PC-3 (cell line): ENCODE results near the gene CNTNAP5. TPM values are rescaled to one million over a fixed set of nuclear protein-coding genes. Genes with fewer than 3 reads are reported as not detected.

ENCODE experiments used
- ATAC-seq: fragments of 200-7000 bp; cut with Tn5 transposase; 2 replicates; pipeline ENCODE4 v1.9.1; 2020; ENCODE audit warnings: mild to moderate bottlenecking, moderate library complexity
- BruUV-seq: library from RNA; stranded (reverse); fragments of 400-500 nt; replicated peaks from 2 replicates; lab custom pipeline; 2021; lab: Mats Ljungman, UMichigan
- CTCF ChIA-PET: fragments of 300-600 bp; sonication (Branson Sonifier 250); formaldehyde crosslinking; loops from one replicate; lab custom pipeline; 2022; ENCODE audit warnings: antibody characterized with exemption; lab: Charles Lee
- POLR2A ChIA-PET: fragments of 300-600 bp; sonication (Branson Sonifier 250); formaldehyde crosslinking; loops from one replicate; lab custom pipeline; 2022; ENCODE audit warnings: antibody characterized with exemption; ENCODE audit not compliant: unreplicated experiment; lab: Charles Lee
- DNase-seq: peaks from one replicate; pipeline ENCODE4 v3.0.0-alpha.2; 2015
- H2AFZ ChIP-seq: fragments of 300-600 bp; sonication (generic); 2 replicates; pipeline ENCODE4 v1.6.0; 2016; ENCODE audit warnings: antibody characterized with exemption, low read length
- H3F3A ChIP-seq: fragments of 300-600 bp; sonication (generic); one replicate; pipeline ENCODE4 v1.6.0; 2017; ENCODE audit warnings: antibody characterized with exemption, low read length, control low read depth, mild to moderate bottlenecking; ENCODE audit not compliant: unreplicated experiment
- H3K27ac ChIP-seq: fragments of 300-600 bp; sonication (generic); 2 replicates; pipeline ENCODE4 v1.5.1; 2016; ENCODE audit warnings: mild to moderate bottlenecking, low read length
- H3K27me3 ChIP-seq: fragments of 300-600 bp; sonication (generic); 2 replicates; pipeline ENCODE4 v1.6.1; 2016; ENCODE audit warnings: low read length, mixed read lengths
- H3K36me3 ChIP-seq: fragments of 300-600 bp; sonication (generic); 2 replicates; pipeline ENCODE4 v1.6.1; 2016; ENCODE audit warnings: low read depth, mixed run types, low read length, mixed read lengths
- H3K4me1 ChIP-seq: fragments of 300-600 bp; sonication (generic); 2 replicates; pipeline ENCODE4 v1.5.1; 2016; ENCODE audit warnings: low read length; ENCODE audit not compliant: insufficient read depth
- H3K4me2 ChIP-seq: fragments of 300-600 bp; sonication (generic); 2 replicates; pipeline ENCODE4 v1.6.0; 2016; ENCODE audit warnings: low read length
- H3K4me3 ChIP-seq: fragments of 300-600 bp; sonication (generic); 2 replicates; pipeline ENCODE4 v1.5.1; 2016; ENCODE audit warnings: mild to moderate bottlenecking, low read length, mixed read lengths
- H3K79me2 ChIP-seq: fragments of 300-600 bp; sonication (generic); 2 replicates; pipeline ENCODE4 v1.6.1; 2017; ENCODE audit warnings: low read length, mixed read lengths
- H3K9ac ChIP-seq: fragments of 300-600 bp; sonication (generic); 2 replicates; pipeline ENCODE4 v1.6.0; 2016; ENCODE audit warnings: mild to moderate bottlenecking, low read length
- H3K9me2 ChIP-seq: fragments of 300-600 bp; sonication (generic); replicated peaks from 2 replicates; pipeline ENCODE4 v1.6.1; 2016; ENCODE audit warnings: mixed run types, low read length, mixed read lengths
- H3K9me3 ChIP-seq: fragments of 300-600 bp; sonication (generic); 2 replicates; pipeline ENCODE4 v1.6.1; 2016; ENCODE audit warnings: low read length, mixed read lengths
- H4K20me1 ChIP-seq: fragments of 300-600 bp; sonication (generic); 2 replicates; pipeline ENCODE4 v1.6.1; 2016; ENCODE audit warnings: low read length, mixed read lengths
- CTCF ChIP-seq: fragments of 300-600 bp; sonication (generic); conservative IDR thresholded peaks from 2 replicates; pipeline ENCODE4 v1.5.1; 2017; ENCODE audit warnings: antibody characterized with exemption, low read depth, mild to moderate bottlenecking, low read length
- EZH2 ChIP-seq: fragments of 300-600 bp; sonication (generic); IDR thresholded peaks from one replicate; pipeline ENCODE4 v1.6.1; 2017; ENCODE audit warnings: antibody characterized with exemption, mild to moderate bottlenecking, low read length; ENCODE audit not compliant: unreplicated experiment
- EZH2phosphoT487 ChIP-seq: fragments of 300-600 bp; sonication (generic); IDR thresholded peaks from 2 replicates; pipeline ENCODE4 v1.6.1; 2018; ENCODE audit warnings: mild to moderate bottlenecking, antibody characterized with exemption, low read length, borderline replicate concordance
- intact Hi-C: fragments of 100-400 bp; cut with micrococcal nuclease; formaldehyde crosslinking; loops from 2 replicates; pipeline ENCODE4 v1.9.0; 2023
- total RNA-seq: library from RNA; depleted of rRNA; stranded (reverse); fragments of >200 nt; gene quantifications from 2 replicates; pipeline ENCODE4 v1.2.3, GENCODE V29; 2014

CNTNAP5 gene
- total RNA-seq, 1 experiment from 2014 or later, result not detected

- intact Hi-C loops, result no loop called here
- ATAC-seq, result no peak
- Histone ChIP-seq H3K4me1 (no peaks in the 10 kb centered on the region), H3K36me3 (no peaks in the 10 kb centered on the region), H3K9me2 (no peaks in the 10 kb centered on the region), H3K27me3 (no peaks in the 10 kb centered on the region; the same call in 1 of the 2 replicates), H3K4me3 (no peak overlapping the region), H3K9ac (no peak overlapping the region), H2AFZ (no peak overlapping the region), H3K27ac (no peak overlapping the region), H3F3A (no peaks in the 10 kb centered on the region), H3K9me3 (no peaks in the 10 kb centered on the region), H4K20me1 (no peaks in the 10 kb centered on the region), H3K4me2 (no peak overlapping the region), H3K79me2 (no peaks in the 10 kb centered on the region)
- no peak for TF ChIP-seq CTCF
- TF ChIP-seq EZH2phosphoT487, result no peak
- no peak for TF ChIP-seq EZH2
- no TSS peak for BruUV-seq
- DNase-seq, result no peak
- ChIA-PET POLR2A (no interaction called here), CTCF (no interaction called here)
Observed at GRCh38 chr2:124289060-124289459, 264.0 kb downstream of the CNTNAP5 start.

- DNase-seq (no peak), ATAC-seq (no peak)
- no peak overlapping the region for H2AFZ ChIP-seq
- intact Hi-C loops, result no loop called here
- no peaks in the 10 kb centered on the region; the same call in 1 of the 2 replicates for H3K27me3 ChIP-seq
- no TSS peak for BruUV-seq
- H3F3A ChIP-seq, result no peaks in the 10 kb centered on the region
- no peaks in the 10 kb centered on the region for H3K9me2 ChIP-seq
- ChIA-PET CTCF (no interaction called here), POLR2A (no interaction called here)
- no peaks in the 10 kb centered on the region for H3K79me2 ChIP-seq
- no peaks in the 10 kb centered on the region for H4K20me1 ChIP-seq
- no peaks in the 10 kb centered on the region for H3K9me3 ChIP-seq
- H3K36me3 ChIP-seq, result no peaks in the 10 kb centered on the region
- no peak overlapping the region for H3K4me3 ChIP-seq
- TF ChIP-seq CTCF, result no peak
- no peak for TF ChIP-seq EZH2phosphoT487
- TF ChIP-seq EZH2, result no peak
- H3K27ac ChIP-seq, result no peak overlapping the region
- no peak overlapping the region for H3K4me2 ChIP-seq
- no peaks in the 10 kb centered on the region for H3K4me1 ChIP-seq
- no peak overlapping the region for H3K9ac ChIP-seq
Observed at GRCh38 chr2:124289615-124290014, 264.5 kb downstream of the CNTNAP5 start.

DNA sequence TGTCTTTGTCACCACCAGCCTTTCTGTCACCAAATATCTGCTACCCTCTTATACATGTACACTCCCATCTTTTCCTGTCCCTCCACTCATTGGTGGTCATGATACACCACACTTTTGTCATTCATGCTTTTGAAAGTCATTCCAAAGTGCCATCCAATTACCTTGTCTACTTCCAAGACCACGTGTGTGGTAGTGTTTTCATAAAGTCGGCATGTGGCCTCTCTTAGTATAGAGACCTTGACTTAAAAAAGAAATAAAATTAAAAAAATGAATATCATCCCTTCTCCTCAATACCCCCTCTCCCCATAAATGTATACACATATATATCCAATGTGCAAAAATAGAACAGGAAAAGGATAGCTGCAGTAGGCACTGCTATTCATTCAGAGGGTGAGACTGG lies 271.4 kb downstream of the CNTNAP5 start:
- Histone ChIP-seq H3K79me2 (no peaks in the 10 kb centered on the region), H3K27me3 (no peaks in the 10 kb centered on the region; the same call in 1 of the 2 replicates), H3K36me3 (no peaks in the 10 kb centered on the region), H3K27ac (no peak overlapping the region), H2AFZ (no peak overlapping the region), H3K4me3 (no peak overlapping the region), H3F3A (no peaks in the 10 kb centered on the region), H4K20me1 (no peaks in the 10 kb centered on the region), H3K9me3 (0 out of 2 replicates have a peak, but pooled peaks cover 3% of the 10 kb centered on the region), H3K9ac (no peak overlapping the region), H3K9me2 (no peaks in the 10 kb centered on the region), H3K4me1 (no peaks in the 10 kb centered on the region), H3K4me2 (no peak overlapping the region)
- no peak for DNase-seq
- ChIA-PET POLR2A (no interaction called here), CTCF (no interaction called here)
- ATAC-seq, result no peak
- intact Hi-C loops, result no loop called here
- no peak for TF ChIP-seq EZH2phosphoT487
- TF ChIP-seq CTCF, result no peak
- no TSS peak for BruUV-seq
